ENCODE measurements around the gene IGFBP7.

The IGFBP7 gene

GRCh38 chr4:57044279-57044678 is 65.9 kb downstream of the IGFBP7 start:
- DNase-seq (ENCODE audit: low read depth in 2 of 3, low spot score in 1 of 3): no peak

- no peak for DNase-seq (ENCODE audit: low read depth in 2 of 3, low spot score in 1 of 3)
Measured at GRCh38 chr4:57043347-57044251, 66.6 kb downstream of the IGFBP7 start.

GRCh38 chr4:57042711-57043169 is 67.4 kb downstream of the IGFBP7 start:
- no peak for DNase-seq (ENCODE audit: low read depth in 2 of 3, low spot score in 1 of 3)

DNA sequence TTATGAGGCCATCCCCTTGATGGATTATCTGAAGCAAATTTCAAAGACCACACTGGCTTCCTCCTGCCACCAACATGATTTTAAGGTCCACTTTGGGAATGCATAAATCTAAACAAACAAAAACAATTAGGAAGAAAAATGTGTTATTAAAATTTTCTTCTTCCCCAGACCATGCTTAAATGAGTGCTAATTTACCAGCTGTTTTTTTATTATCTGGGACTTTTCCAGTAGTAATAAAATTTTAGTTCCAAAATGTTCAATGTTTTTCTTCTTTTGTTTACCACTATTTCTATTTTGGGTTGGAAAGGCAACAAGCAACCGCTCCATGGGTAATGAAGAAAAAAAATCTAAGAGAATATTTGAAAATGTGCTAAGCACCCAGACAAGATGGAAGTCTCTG is 69.2 kb downstream of the IGFBP7 start:
- no peak for DNase-seq (ENCODE audit: low read depth in 2 of 3, low spot score in 1 of 3)

DNA sequence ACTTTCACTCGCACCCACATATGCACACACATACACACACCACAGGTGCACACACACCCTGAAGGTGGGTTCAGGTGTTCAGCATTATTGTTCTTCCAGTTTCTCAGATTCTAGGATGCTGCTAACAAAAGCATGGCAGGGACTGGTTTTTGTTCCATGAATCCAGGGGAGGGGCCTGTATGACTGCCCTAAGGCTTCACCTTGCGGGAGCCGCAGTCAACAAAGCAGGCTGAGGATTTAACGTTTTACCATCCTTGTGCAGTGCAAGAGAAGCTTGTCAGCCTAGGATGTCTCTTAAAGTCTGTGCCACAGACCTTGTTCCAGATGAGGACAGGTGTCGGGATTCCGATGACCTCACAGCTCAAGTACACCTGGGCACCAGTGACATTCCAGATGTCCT is 69.7 kb downstream of the IGFBP7 start:
- DNase-seq (ENCODE audit: low read depth in 2 of 3, low spot score in 1 of 3): no peak

DNA sequence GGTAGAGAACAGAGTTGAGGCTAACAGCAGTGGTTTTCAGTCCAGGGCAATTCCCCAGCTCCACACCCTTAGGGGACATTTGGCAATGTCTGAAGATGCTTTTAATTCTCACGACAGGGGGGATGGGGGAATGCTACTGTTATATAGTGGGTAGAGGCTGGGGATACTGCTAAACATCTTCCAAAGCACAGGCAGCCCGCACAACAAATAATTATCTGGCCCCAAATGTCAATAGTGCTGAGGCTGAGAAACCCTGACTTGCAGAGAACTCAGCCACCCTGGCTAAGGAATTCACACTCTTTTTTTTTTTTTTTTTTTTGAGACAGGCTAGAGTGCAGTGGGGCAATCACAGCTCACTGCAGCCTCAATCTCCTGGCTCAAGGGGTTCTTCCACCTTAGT is 70.8 kb downstream of the IGFBP7 start:
- no peak for DNase-seq (ENCODE audit: low read depth in 2 of 3, low spot score in 1 of 3)

- DNase-seq (ENCODE audit: low read depth in 2 of 3, low spot score in 1 of 3): peak; percentile 7 to 13 (median 8)
Measured at GRCh38 chr4:57037982-57038604, 72.1 kb downstream of the IGFBP7 start.

GRCh38 chr4:57034520-57034919 is 75.7 kb downstream of the IGFBP7 start:
- no peak for DNase-seq (ENCODE audit: low read depth in 2 of 3, low spot score in 1 of 3)

- no peak for DNase-seq (ENCODE audit: low read depth in 2 of 3, low spot score in 1 of 3)
Measured at GRCh38 chr4:57023104-57023503, 87.1 kb downstream of the IGFBP7 start.

DNA sequence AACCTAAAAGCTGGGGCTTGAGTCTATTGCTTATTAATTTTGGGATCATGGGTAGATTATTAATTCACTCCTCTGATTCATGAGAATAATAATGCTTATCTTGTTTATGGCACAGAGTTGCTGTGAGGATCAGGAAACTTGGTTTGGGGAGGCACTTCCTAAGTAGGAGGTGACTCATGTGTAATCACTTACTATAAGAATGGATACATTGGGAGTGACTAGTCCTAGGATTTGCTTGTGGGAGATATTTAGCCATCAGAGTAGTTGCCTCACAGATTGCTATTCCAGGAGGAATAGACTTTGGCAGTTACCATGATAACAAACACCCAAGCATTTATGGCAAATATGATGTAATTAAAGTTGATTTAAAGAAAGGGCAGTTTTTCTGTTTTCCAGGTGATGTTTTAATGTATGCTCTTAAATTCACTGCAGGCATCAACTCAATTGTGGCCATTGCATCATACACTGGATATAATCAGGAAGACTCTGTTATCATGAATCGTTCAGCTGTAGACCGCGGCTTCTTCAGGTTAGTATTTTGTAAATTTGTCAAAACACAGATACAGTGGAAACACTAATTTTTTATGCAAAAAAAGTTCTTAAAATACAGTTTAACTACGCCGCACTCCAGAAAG is 89.6 kb downstream of the IGFBP7 start:
- no peak for DNase-seq (ENCODE audit: low read depth in 2 of 3, low spot score in 1 of 3)

DNA sequence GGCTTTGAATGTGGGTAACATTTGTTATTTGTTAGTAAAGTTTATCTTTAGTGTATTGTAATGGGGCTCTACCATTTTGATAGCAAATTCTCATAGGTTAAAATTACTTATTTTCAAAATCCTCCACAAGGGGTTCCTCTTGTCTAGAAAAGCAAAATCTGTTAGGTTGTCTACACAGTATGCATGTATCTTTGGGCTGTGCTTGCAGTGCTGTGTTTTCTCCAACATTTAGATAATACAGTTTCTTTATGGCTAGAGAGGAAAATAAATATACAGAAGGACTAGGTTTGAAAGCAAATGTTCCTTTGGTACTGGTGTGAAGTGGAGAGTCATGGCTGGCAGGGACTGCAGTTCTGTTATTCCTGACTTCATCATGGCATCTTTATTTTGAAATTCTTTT is 91.2 kb downstream of the IGFBP7 start:
- no peak for DNase-seq (ENCODE audit: low read depth in 2 of 3, low spot score in 1 of 3)

DNA sequence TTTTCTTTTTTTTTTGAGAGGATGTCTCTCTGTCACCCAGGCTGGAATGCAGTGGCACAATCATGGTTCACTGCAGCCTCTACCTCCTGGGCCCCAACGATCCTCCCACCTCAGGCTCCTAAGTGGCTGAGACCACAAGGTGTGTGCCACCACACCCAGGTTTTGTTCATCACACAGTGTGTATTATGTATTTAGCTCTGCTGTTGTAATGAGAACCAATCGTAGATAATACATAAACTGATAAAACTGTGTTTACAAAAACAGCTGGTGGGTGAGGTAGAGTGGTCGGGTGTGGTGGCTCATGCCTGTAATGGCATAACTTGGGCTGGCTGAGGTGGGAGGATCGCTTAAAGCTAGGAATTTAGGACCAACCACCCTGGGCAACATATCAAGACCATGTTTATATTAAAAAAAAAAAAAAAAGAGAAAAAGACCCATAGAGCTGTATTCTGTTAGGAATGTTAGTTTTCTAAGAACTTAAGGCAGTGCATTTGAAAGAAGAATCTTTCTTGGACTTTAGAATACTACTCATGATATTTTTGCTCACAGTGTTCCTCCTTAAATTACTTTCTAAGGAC is 96.6 kb downstream of the IGFBP7 start:
- DNase-seq (ENCODE audit: low read depth in 2 of 3, low spot score in 1 of 3): no peak

DNA sequence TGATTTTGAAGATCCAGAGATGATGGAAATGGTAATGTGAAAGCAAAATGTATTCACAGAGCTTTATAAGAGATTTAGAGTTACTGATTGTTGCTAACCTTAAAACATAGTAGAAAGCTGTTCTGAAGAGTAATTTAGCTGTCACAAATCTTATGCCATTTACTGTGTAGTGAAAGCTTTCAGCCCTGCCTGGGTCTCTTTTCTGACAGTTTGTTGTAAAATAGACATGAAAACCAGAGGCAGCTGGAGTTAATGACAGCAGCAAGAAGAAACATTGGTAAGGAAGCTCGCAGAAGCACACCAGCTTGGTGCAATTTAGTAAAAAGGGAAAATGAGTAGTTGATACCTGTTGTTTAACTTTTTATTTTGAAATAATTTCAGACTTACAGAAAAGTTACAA is 110.4 kb downstream of the IGFBP7 start:
- no peak for DNase-seq (ENCODE audit: low read depth in 2 of 3, low spot score in 1 of 3)

- DNase-seq (ENCODE audit: low read depth in 2 of 3, low spot score in 1 of 3): no peak
Measured at GRCh38 chr4:56995525-56995924, 114.7 kb downstream of the IGFBP7 start.

- DNase-seq (ENCODE audit: low read depth in 2 of 3, low spot score in 1 of 3): no peak
Measured at GRCh38 chr4:56990109-56990905, 119.9 kb downstream of the IGFBP7 start.

DNA sequence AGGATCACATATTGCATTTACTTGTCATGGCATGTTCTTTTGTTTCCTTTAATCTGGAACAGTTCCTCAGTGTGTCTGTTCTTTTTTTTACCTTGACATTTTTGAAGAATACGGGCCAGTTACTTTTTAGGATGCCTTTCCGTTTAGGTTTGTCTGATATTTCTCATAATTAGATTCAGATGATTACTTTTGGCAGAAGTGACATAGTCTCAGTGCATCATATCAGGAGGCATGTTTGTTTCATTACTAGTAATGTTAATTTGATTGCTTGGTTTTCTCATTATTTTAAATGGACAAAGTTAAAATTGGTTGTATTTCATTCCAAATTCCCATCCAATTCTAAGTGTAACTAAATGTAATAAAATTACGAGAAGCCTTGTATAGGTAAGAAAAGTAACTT is 123.2 kb downstream of the IGFBP7 start:
- no peak for DNase-seq (ENCODE audit: low read depth in 2 of 3, low spot score in 1 of 3)

DNA sequence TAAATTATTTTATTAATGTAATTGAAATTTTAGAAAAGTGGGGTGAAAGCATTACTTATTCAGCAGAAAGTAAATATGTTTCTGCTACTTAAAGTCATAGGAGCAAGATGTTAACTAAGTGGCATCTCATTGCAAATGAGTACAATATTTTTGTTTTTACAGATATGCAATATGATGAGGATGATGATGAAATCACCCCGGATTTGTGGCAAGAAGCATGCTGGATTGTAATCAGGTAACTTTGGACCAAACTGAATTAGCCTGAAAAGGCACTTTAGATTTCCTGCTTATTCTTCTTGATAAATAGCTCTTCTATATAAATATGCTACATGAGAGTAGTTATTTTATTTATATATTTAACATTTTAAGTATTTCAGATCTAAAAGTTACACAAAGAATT is 124.0 kb downstream of the IGFBP7 start:
- DNase-seq (ENCODE audit: low read depth in 2 of 3, low spot score in 1 of 3): no peak

DNA sequence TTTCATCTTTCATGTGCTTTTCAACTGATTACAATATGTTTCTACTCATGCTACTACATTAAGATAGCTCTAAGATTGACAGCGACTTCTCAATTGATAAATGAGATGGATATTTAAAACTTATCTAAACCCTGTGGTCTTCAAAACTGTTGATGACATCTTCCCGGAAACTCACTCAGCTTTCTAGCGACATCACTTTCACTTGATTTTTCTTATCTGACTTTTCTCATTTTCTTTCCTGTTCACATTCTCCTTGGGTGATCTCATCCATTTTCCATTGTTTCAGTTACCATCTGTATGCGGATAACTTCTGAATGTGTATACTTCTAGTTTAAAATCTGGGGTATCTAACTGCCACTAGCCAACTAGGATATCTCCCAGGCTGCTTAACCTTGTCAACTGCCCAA is 128.4 kb downstream of the IGFBP7 start:
- no peak for DNase-seq (ENCODE audit: low read depth in 2 of 3, low spot score in 1 of 3)
